DND-41 (cell line): Measurements from ENCODE around the gene MAT1A.

Source experiments
- ATAC-seq: fragments of 200-7000 bp; cut with Tn5 transposase; 3 replicates; pipeline ENCODE4 v1.9.1; 2021; ENCODE audit warnings: low read depth; ENCODE audit not compliant: insufficient read depth
- DNase-seq: peaks from one replicate; pipeline ENCODE4 v3.0.0-alpha.2; 2020
- H2AFZ ChIP-seq: 2 replicates; pipeline ENCODE4 v1.6.0; 2012; ENCODE audit warnings: low read depth, low read length
- H3K27ac ChIP-seq: 2 replicates; pipeline ENCODE4 v1.5.1; 2012; ENCODE audit warnings: low read length, inconsistent platforms
- H3K27me3 ChIP-seq: fragments of 200-600 bp; sonication (generic); 2 replicates; pipeline ENCODE4 v1.6.0; 2012; ENCODE audit warnings: low read length, mild to moderate bottlenecking, inconsistent platforms; ENCODE audit not compliant: insufficient read depth, poor library complexity
- H3K36me3 ChIP-seq: 2 replicates; pipeline ENCODE4 v1.5.1; 2012; ENCODE audit warnings: low read length, inconsistent platforms; ENCODE audit not compliant: insufficient read depth
- H3K4me1 ChIP-seq: 2 replicates; pipeline ENCODE4 v1.5.1; 2012; ENCODE audit warnings: mild to moderate bottlenecking, low read length; ENCODE audit not compliant: insufficient read depth
- H3K4me2 ChIP-seq: 2 replicates; pipeline ENCODE4 v1.6.0; 2012; ENCODE audit warnings: mild to moderate bottlenecking, moderate library complexity, low read length, inconsistent platforms; ENCODE audit not compliant: insufficient read depth
- H3K4me3 ChIP-seq, 2 experiments: fragments of 200-600 bp in 1 of 2; shearing (Covaris generic) in 1 of 2; 2 replicates each; pipeline ENCODE4 v1.5.1; 2012 to 2016; ENCODE audit warnings: inconsistent platforms in 2 of 2, low read length in 2 of 2, mild to moderate bottlenecking in 2 of 2, low read depth in 1 of 2, moderate library complexity in 1 of 2
- H3K79me2 ChIP-seq: 2 replicates; pipeline ENCODE4 v1.6.0; 2012; ENCODE audit warnings: low read length, inconsistent platforms; ENCODE audit not compliant: insufficient read depth
- H3K9ac ChIP-seq: 2 replicates; pipeline ENCODE4 v1.6.0; 2012; ENCODE audit warnings: low read depth, mild to moderate bottlenecking, inconsistent platforms, low read length, moderate library complexity
- H3K9me3 ChIP-seq: 2 replicates; pipeline ENCODE4 v1.5.1; 2012; ENCODE audit warnings: low read length, moderate library complexity, mild to moderate bottlenecking, inconsistent platforms; ENCODE audit not compliant: insufficient read depth, severe bottlenecking
- H4K20me1 ChIP-seq: 2 replicates; pipeline ENCODE4 v1.6.0; 2012; ENCODE audit warnings: low read length; ENCODE audit not compliant: insufficient read depth
- EZH2 ChIP-seq: IDR thresholded peaks from 3 replicates; pipeline ENCODE4 v1.6.1; 2012; ENCODE audit warnings: borderline replicate concordance, low read depth, mild to moderate bottlenecking, moderate library complexity, low read length, inconsistent platforms; ENCODE audit not compliant: severe bottlenecking
- TF ChIP-seq, protein P1 (sequence below): IDR thresholded peaks from 2 replicates; pipeline ENCODE4 v1.5.1; 2012; ENCODE audit warnings: borderline replicate concordance, low read length, moderate library complexity, mild to moderate bottlenecking; ENCODE audit not compliant: poor library complexity, severe bottlenecking; ENCODE audit errors: extremely low read depth

The MAT1A gene

DNA sequence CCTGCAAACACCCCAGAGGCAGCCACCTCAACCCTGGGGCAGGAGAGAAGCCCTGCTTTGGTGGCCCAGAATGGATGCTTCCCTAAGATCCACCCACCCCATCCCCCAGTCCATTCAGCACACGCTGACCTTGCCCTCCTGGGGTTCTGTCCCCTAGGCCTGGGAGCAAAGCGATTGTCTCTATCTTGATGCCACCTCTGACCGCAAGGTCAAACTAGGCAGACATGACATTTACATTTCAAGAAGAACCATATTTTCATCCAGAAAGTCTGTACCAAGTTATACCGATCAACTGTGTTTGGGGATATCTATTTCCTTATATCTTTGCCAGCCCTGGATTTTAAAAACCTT lies 23.0 kb downstream of the MAT1A start:
- no peak overlapping the region for H3K9ac ChIP-seq
- peaks cover 3% of the 10 kb centered on the region for H3K9me3 ChIP-seq
- DNase-seq (no peak), ATAC-seq (no peak)
- H3K27ac ChIP-seq: no peak overlapping the region
- no peaks in the 10 kb centered on the region for H3K36me3 ChIP-seq
- TF ChIP-seq, protein P1, sequence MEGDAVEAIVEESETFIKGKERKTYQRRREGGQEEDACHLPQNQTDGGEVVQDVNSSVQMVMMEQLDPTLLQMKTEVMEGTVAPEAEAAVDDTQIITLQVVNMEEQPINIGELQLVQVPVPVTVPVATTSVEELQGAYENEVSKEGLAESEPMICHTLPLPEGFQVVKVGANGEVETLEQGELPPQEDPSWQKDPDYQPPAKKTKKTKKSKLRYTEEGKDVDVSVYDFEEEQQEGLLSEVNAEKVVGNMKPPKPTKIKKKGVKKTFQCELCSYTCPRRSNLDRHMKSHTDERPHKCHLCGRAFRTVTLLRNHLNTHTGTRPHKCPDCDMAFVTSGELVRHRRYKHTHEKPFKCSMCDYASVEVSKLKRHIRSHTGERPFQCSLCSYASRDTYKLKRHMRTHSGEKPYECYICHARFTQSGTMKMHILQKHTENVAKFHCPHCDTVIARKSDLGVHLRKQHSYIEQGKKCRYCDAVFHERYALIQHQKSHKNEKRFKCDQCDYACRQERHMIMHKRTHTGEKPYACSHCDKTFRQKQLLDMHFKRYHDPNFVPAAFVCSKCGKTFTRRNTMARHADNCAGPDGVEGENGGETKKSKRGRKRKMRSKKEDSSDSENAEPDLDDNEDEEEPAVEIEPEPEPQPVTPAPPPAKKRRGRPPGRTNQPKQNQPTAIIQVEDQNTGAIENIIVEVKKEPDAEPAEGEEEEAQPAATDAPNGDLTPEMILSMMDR: no peak
- no peak overlapping the region for H3K4me3 ChIP-seq
- H3K79me2 ChIP-seq: no peaks in the 10 kb centered on the region
- no peak overlapping the region for H3K4me2 ChIP-seq
- no peaks in the 10 kb centered on the region for H3K4me1 ChIP-seq
- H2AFZ ChIP-seq: no peak overlapping the region
- H3K27me3 ChIP-seq: no peaks in the 10 kb centered on the region
- no peaks in the 10 kb centered on the region for H4K20me1 ChIP-seq

DNA sequence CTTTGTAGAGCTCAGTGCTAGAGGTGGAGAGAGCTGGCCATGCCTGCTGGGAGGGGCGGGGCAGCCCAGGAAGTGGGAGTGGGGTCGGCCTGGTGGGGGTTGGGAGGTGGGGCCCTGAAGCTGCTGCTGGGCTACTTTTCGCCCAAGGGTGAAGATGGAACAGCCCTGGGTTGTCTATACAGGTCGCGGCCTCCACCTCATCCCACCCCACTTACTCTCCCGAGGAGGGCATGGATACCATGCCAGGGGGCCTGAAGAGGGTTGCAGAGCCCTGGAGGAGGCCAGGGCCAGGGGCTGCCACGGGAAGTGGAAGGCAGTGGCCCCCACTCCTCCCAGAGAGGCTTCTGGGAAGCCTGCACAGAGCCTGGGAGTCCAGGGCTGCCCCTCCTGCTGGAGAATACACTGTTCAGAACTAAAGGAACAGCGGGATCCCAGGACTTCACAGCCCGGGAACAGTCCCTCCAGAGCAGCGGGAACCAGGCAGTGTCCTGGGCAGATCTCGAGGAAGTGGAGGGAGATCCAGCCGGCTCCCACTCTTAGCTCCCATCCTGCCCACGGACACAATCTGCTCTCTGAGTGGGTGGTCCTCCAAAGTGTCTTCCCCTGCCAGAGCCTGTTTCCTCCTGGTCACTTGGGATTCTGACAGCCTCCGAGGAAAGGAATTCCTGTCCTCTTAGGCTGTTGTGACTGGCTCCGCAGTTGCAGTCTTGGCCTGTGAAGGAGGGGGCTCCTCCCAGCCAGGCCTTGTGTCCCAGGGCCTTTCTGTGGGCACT lies 23.5 kb downstream of the MAT1A start:
- ATAC-seq: peak; percentile 72; the same call in 2 of the 3 replicates
- no peak overlapping the region for H3K9ac ChIP-seq
- H3K36me3 ChIP-seq: no peaks in the 10 kb centered on the region
- H3K79me2 ChIP-seq: no peaks in the 10 kb centered on the region
- H2AFZ ChIP-seq: no peak overlapping the region
- H3K27ac ChIP-seq: no peak overlapping the region
- H3K9me3 ChIP-seq: peaks cover 1% of the 10 kb centered on the region
- no peak overlapping the region for H3K4me2 ChIP-seq
- H3K4me1 ChIP-seq: no peaks in the 10 kb centered on the region
- TF ChIP-seq EZH2: no peak
- TF ChIP-seq, protein P1: no peak
- H3K27me3 ChIP-seq: no peaks in the 10 kb centered on the region
- no peaks in the 10 kb centered on the region for H4K20me1 ChIP-seq
- no peak overlapping the region for H3K4me3 ChIP-seq
- peak; percentile 18 for DNase-seq

DNA sequence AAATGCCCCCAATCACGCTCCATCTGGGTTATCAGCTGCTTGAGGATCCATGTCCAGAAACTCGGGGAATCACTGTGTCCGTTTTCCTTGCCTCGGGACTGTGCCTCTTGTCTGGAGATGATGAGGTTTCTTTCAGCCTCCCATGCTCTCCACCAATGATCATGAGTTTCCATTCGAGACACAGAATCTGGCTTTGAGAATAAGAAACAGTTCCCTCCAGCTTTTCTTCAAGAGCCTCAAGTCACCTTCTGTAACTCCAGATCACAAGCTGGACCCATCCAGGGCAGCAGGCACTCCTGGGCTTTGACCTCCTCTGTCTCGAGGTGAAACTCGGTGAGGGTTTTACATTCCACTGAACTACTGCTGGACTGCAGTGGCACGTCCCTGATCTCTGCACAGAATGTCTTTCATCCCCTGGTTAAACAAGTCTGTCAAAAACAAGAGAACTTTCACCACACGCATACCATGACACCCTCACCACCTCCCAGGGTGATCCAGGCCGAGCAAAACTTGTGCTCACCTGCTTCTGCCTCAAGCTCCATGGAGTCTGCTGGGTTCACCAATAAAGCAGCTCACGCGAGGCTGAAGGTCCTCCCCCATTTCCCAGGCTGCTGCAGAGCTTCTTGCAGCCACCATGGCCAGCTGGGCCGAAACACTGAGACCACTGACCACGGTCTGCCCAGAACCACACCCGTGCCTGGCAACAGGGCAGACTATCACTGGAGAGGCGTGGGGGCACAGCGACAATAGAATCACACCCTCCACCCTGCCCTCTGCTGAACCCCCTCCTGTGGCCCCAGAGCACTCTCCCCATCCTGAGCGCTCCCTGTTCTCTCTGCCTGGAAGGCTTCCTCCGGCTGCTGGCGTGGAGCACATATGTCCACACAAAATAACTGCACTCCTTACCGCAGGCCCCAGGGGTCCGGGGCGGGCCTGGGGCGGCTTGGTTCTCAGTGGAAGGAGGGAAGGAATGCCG lies 25.1 kb downstream of the MAT1A start:
- no peak for DNase-seq
- H3K27me3 ChIP-seq: no peaks in the 10 kb centered on the region
- no peaks in the 10 kb centered on the region for H4K20me1 ChIP-seq
- H3K36me3 ChIP-seq: no peaks in the 10 kb centered on the region
- H3K79me2 ChIP-seq: no peaks in the 10 kb centered on the region
- H3K4me3 ChIP-seq: no peak overlapping the region
- no peaks in the 10 kb centered on the region for H3K4me1 ChIP-seq
- H3K4me2 ChIP-seq: no peak overlapping the region
- no peaks in the 10 kb centered on the region for H3K9me3 ChIP-seq
- no peak for TF ChIP-seq EZH2
- TF ChIP-seq, protein P1: no peak
- ATAC-seq: no peak
- no peak overlapping the region for H3K9ac ChIP-seq
- H3K27ac ChIP-seq: no peak overlapping the region
- no peak overlapping the region for H2AFZ ChIP-seq
